Uterus (tissue), 2 donors: ENCODE measurements around the gene USP25.

Experiments
- POLR2A ChIP-seq, 2 donors: fragments of 450-650 bp; IDR thresholded peaks; one replicate each; pipeline ENCODE4 v1.6.1; 2016; ENCODE audit warnings: antibody characterized with exemption in 2 of 2, mild to moderate bottlenecking in 1 of 2, moderate library complexity in 1 of 2
- TF ChIP-seq, protein P1 (sequence below), 4 experiments: fragments of 200-600 bp in 2 of 4; fragments of 450-650 bp in 2 of 4; sonication (generic) in 2 of 4; IDR thresholded peaks; one replicate each; pipeline ENCODE4 v1.5.1; 2016 to 2019; ENCODE audit warnings: antibody characterized with exemption in 4 of 4, mild to moderate bottlenecking in 2 of 4, moderate library complexity in 1 of 4

DNA sequence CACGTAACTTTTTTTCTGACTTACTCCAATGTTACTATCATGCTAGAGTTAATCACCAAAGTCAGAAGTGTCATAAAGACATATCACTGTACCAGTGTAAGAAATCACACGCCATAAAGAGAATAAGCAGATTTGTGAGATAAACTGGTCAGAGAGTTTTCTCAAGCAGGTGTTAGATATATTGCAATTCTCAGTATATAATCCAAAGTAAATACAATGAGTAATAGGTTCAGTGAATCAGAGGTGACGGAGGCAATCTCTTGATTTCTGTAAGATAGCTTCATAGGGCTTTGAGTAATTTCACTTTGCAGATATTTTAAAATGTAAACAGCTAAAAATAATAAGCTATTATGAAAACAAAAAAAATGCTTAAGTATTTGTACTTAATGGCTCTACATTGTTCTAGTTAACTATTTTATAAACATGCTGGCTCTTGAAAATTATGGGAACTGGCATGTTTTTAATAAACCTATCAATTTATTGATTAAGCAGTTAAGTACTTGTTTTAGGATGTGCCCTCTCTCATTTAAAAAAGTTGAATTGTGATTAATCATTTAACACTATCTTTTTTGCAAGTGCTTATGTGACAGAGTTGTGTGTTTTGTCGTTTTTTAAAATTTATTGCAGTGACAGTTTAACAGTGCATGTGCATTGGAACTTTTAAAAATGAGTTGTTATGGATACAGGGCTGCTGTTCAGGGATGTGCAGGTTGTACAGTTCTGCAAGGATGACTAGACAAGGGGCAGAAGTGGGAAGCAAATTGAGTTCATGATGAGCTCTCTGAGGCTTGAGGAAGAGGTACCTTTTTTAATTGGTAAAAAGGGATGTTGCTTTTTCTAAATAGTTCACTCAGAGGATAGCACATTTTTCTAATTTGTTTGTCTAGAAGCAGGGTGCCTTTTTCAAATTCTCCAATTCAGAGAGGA lies 119.1 kb downstream of the USP25 start:
- TF ChIP-seq, protein P1, sequence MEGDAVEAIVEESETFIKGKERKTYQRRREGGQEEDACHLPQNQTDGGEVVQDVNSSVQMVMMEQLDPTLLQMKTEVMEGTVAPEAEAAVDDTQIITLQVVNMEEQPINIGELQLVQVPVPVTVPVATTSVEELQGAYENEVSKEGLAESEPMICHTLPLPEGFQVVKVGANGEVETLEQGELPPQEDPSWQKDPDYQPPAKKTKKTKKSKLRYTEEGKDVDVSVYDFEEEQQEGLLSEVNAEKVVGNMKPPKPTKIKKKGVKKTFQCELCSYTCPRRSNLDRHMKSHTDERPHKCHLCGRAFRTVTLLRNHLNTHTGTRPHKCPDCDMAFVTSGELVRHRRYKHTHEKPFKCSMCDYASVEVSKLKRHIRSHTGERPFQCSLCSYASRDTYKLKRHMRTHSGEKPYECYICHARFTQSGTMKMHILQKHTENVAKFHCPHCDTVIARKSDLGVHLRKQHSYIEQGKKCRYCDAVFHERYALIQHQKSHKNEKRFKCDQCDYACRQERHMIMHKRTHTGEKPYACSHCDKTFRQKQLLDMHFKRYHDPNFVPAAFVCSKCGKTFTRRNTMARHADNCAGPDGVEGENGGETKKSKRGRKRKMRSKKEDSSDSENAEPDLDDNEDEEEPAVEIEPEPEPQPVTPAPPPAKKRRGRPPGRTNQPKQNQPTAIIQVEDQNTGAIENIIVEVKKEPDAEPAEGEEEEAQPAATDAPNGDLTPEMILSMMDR (IDR thresholded peaks at IDR 0.05) = no peak
- TF ChIP-seq POLR2A (IDR thresholded peaks at IDR 0.05) = no peak
